ENCODE measurements around the gene ARFGEF3.
"Not testable (repeated sequence)": the region's sequence is repeated elsewhere in the genome, so short reads cannot be mapped to it uniquely, and the experiment has no call there.

The ARFGEF3 gene

DNA sequence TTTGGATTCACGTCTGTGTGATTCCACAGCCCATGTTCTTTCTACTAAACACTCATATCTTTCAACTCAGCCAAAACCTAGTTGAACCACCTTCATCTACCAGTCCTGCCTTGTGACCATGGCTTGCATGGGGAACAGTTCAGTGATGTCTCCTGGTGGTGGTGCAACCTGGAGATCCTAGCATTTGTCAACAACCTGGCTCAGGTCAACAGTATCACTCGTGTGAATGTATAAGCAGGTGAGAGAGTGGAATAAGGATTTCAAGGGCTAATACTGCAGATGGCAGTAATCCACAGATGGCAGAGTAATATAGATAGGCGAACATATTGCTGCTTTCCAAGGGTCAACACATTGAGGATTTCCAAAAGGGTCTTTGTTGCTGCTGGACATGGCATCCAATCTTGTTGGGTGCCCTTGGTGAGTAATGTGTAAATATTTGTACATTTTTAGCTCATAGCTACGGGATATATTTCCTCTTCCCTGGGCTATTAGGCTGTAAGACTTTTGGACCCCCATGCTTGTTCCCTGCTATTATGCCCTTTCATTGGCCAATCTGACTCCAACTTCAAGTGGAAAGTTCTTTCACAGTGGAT lies 43.1 kb downstream of the ARFGEF3 start:
- FAIRE-seq (no peak), DNase-seq (ENCODE audit: extremely low spot score, insufficient read length, low read depth) (no peak)

GRCh38 chr6:138205437-138206094 lies 43.8 kb downstream of the ARFGEF3 start:
- no peak for DNase-seq (ENCODE audit: extremely low spot score, insufficient read length, low read depth)
- no peak for FAIRE-seq

DNA sequence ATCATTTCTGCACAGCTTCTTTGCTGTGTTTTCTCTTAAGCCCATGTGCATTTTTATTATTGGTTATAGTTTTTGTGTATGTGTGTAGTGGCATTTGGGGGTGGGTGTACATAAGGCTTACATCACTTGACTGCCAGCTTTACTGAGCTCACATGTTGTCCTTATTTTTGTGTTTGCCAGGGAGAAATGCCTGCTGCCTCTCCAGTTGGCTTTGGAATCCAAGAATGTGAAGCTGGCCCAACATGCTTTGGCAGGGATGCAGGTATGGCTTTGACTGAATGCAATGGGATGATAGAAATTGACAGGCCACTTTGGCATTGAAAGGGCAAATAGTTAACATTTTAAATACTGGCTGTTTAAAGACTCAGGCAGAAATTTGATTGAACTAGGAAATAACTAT lies 45.1 kb downstream of the ARFGEF3 start:
- FAIRE-seq (no peak), DNase-seq (ENCODE audit: extremely low spot score, insufficient read length, low read depth) (no peak)

DNA sequence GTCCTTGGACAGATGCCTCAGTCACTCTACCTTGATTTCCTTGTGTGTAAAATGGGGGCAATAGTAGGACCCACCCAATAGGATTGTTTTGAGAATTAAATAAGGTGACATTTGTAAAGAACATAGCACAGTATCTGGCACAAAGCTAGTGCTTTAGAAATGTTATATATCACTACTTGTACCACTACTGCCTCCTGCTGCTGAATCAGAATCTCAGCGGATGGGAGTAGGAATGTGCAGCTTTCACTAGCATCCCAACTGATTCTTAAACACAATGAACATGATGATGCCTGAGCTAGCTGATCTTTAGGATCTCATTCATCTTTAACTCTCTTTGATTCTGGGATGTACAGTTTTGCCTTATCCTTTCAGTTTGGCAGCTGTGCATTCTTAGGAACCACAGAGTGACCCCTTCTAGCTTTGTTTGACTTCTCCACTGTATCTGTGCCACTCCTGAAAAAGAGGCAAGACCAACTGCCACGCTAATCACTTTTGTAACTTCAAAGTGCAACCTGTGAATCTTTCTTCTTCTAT lies 49.4 kb downstream of the ARFGEF3 start:
- DNase-seq (ENCODE audit: extremely low spot score, insufficient read length, low read depth), result no peak

DNA sequence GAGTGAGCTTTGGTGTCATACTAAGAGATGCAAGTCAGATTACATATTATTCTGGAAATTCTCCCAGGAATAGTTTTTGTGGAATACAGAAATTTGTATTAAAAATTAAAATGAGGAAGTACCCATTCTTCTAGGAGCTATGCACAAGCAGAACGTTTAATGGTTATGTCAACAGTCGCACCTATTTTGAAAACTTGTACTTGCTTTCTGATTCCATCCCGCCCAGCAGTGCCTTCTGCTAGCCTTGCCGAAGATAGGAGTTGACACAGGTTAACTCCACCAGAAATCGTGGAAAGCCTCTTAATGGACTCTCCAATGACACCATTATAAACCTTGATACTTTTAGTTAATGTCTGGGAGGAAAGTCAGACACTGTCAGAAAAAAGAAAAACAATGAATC lies 49.9 kb downstream of the ARFGEF3 start:
- DNase-seq (ENCODE audit: extremely low spot score, insufficient read length, low read depth) (no peak), FAIRE-seq (no peak)

More for the DNA sequence above, 49.4 kb downstream of the ARFGEF3 start:
- no peak for FAIRE-seq

- FAIRE-seq; DNase-seq (ENCODE audit: extremely low spot score, insufficient read length, low read depth): not testable (repeated sequence)
Observed at GRCh38 chr6:138212530-138212929, 50.8 kb downstream of the ARFGEF3 start.

DNA sequence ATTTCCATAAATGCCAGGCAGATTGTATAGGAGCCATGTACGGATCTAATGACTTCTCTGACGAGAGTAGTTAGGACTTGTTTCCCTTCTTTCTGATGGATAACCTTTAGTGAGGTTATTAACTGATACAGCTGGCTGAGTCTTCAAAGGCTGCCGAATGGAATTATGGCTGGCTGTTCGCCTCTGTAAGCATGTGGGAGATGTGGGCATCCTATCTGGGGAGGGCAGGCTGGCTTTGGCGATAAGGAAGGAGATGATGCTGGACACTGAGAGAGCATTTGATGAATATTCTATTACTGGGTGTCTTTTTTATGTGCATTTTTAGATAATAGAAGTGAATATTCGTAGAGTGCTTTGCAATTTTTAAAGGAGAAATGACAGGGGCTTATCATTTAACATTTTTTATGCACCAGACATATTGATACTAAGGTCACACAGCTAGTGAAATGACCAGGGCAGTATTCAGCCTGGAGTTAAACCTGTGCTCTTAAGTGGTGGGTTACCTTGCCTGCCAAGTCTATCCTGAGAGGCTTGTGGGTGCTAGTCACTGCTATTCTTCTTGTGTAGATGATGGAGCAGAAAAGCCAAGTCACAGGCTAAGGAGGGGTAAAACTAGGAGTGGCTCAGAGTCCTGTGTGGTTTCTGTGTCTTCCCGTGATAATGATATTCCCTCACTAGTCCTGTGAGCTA lies 53.5 kb downstream of the ARFGEF3 start:
- FAIRE-seq, result no peak
- no peak for DNase-seq (ENCODE audit: extremely low spot score, insufficient read length, low read depth)

DNA sequence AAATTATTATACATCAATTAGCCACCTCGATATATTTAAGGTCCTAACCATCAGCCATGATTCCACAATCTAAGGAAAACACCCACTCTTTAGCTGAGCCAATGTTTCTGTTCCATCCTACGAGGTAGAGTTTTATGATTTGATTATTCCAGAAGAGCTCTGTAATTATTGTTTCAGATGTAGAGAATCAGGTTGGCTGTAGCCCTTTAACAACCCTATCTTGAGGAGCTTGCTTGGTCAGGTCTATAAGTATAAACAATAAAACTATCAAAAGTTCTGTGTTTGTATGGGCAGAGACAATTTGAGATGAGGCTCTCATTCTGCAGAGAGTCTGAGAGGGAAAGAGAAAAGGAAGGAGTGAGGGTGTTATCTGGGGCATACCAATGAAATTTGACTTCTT lies 56.7 kb downstream of the ARFGEF3 start, which contains the start of gene PBOV1:
TSS of gene PBOV1 (minus strand) at position 43 of the 400 bp plus-strand sequence. CDS start 96 bp downstream, outside the sequence.
- FAIRE-seq (no peak), DNase-seq (ENCODE audit: extremely low spot score, insufficient read length, low read depth) (no peak)

DNA sequence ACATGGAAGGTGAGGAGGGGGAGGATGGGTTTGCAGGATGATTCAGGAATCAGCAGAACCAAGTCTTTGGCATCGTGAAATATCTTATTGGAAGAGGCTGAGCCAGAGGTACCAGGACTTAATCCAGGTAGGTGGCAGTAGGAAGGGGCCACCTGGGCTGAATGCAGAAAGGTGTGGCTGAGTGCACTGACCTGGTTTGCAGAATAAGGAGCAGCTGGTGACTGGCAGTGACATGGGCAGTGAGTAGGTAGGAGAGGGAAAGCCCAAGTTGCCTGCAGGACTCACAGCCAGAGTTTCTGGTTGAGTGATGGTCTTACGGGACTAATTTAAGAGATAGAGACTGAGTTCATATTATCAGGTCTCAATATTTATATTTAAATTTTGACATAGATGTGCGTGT lies 57.7 kb downstream of the ARFGEF3 start:
- DNase-seq (ENCODE audit: extremely low spot score, insufficient read length, low read depth) (no peak), FAIRE-seq (no peak)

GRCh38 chr6:138219901-138220300 lies 58.2 kb downstream of the ARFGEF3 start:
- FAIRE-seq (no peak), DNase-seq (ENCODE audit: extremely low spot score, insufficient read length, low read depth) (no peak)

DNA sequence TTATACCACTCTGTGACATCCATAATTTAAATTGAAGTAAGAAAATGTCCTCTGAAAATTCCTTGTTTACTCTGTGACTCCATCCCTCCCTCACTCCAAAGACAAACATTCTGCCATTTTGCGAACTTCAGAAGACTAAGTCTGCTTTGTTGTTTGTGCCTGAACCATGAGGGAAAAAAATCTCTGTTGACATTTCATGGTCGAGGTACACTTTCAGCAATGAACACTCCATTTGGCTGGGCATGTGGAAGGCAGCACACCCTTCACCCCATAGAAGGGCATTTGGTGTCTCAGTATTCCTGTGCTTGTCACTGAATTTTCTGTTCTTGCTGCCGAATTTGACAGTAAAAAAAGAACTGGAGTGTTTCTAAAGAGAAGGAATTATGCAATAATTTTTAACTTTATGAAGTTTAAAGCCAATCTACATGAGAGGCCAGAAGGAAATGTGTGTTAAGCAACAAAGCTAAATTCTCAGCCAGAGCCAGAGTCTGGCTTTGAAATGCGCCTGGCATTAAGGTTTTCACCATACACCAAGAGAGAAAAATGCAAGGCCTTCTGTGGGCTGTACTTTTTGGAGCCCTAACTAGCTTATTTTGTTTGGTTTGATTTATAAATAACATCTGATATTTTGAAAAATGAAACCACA lies 61.3 kb downstream of the ARFGEF3 start:
- DNase-seq (ENCODE audit: extremely low spot score, insufficient read length, low read depth) (no peak), FAIRE-seq (no peak)

- FAIRE-seq (no peak), DNase-seq (ENCODE audit: extremely low spot score, insufficient read length, low read depth) (no peak)
Observed at GRCh38 chr6:138225953-138226352, 64.2 kb downstream of the ARFGEF3 start.

DNA sequence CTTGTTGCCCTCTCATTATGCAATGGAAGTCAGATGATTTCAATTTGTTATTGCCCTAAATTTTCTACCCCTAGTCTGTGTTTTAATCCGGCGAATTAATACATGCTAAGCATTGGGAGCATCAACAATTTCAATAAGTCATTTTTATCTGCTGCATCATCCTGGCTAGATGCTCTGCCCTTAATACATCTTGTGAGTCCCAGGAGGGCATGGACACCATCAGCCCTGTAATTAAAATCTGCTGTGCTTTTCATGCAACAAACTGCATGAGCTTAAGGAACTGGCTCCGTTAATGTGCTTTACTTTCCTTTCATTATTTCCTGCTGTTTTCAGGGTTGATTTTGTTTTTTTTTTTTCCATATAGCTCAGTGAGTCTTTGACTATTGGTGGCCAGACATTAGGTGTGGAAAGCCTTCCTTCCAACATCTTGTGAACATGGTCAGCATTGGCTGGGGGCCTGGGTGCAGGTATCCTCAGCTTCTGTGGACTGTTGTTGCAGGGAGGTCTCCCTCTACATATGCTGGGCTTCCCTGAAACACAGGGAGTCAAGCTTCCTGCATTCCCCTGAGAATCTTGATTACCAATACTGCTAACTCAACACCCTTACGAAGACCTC lies 65.1 kb downstream of the ARFGEF3 start:
- DNase-seq (ENCODE audit: extremely low spot score, insufficient read length, low read depth), result no peak
- no peak for FAIRE-seq

DNA sequence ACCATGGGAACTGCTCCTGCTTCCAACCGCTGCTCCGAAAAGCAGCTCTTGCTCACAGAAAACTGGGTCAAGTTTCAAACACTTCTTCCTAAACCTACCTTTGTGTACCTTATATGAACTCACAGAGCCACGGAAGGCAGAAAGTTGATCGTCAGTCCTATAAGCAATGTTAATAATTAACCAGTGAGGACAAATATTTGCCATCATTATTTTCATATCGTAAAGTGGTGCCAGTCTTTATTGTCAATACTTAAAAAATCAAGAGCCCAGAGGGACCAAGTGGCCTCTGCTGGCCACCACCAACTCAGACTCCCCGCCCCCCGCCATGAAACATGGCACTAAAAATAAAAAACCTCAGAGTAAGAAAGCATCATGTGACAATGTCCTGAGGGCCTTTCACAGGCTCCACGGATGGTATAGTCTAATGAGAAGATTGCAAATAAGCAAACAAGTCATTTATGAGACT lies 65.6 kb downstream of the ARFGEF3 start:
- DNase-seq (ENCODE audit: extremely low spot score, insufficient read length, low read depth), result no peak

GRCh38 chr6:138229072-138229471 lies 67.3 kb downstream of the ARFGEF3 start:
- DNase-seq (ENCODE audit: extremely low spot score, insufficient read length, low read depth), result no peak
- FAIRE-seq, result no peak

More for the DNA sequence above, 65.6 kb downstream of the ARFGEF3 start:
- no peak for FAIRE-seq

- no peak for DNase-seq (ENCODE audit: extremely low spot score, insufficient read length, low read depth)
- no peak for FAIRE-seq
Observed at GRCh38 chr6:138229663-138230179, 68.0 kb downstream of the ARFGEF3 start.

GRCh38 chr6:138230221-138230620 lies 68.5 kb downstream of the ARFGEF3 start:
- DNase-seq (ENCODE audit: extremely low spot score, insufficient read length, low read depth) (no peak), FAIRE-seq (no peak)

GRCh38 chr6:138230759-138231380 lies 69.1 kb downstream of the ARFGEF3 start:
- DNase-seq (ENCODE audit: extremely low spot score, insufficient read length, low read depth) (no peak), FAIRE-seq (no peak)

GRCh38 chr6:138231381-138231886 lies 69.7 kb downstream of the ARFGEF3 start:
- DNase-seq (ENCODE audit: extremely low spot score, insufficient read length, low read depth), result no peak
- no peak for FAIRE-seq
